HepG2 (cell line): ENCODE results near the gene SCT. TPM values are rescaled to one million over a fixed set of nuclear protein-coding genes. Genes with fewer than 3 reads are reported as not detected.
A peak's percentile ranks its signal among the peaks of the same experiment; 100 is the strongest.

ENCODE experiments used
- ATRX ChIP-seq: sonication (generic); formaldehyde crosslinking; IDR thresholded peaks from 2 replicates; pipeline ENCODE4 v1.4.0; 2020; ENCODE audit warnings: missing genetic modification reagents, borderline replicate concordance
- CAMTA2 ChIP-seq: sonication (generic); formaldehyde crosslinking; IDR thresholded peaks from 2 replicates; pipeline ENCODE4 v1.4.0; 2020; ENCODE audit warnings: mild to moderate bottlenecking, missing genetic modification reagents, borderline replicate concordance
- FOXA3 ChIP-seq: IDR thresholded peaks from 2 replicates; pipeline ENCODE4 v1.6.1; 2016; ENCODE audit warnings: missing genetic modification reagents, missing compliant biosample characterization
- ISL2 ChIP-seq: sonication (generic); formaldehyde crosslinking; IDR thresholded peaks from 2 replicates; pipeline ENCODE4 v1.5.0; 2020; ENCODE audit warnings: missing genetic modification reagents
- KLF11 ChIP-seq: IDR thresholded peaks from 2 replicates; pipeline ENCODE4 v1.6.1; 2016; ENCODE audit warnings: missing compliant biosample characterization
- MEF2D ChIP-seq: sonication (generic); formaldehyde crosslinking; IDR thresholded peaks from 2 replicates; pipeline ENCODE4 v1.5.1; 2020; ENCODE audit warnings: mild to moderate bottlenecking, missing genetic modification reagents
- MYPOP ChIP-seq: sonication (generic); formaldehyde crosslinking; IDR thresholded peaks from 2 replicates; pipeline ENCODE4 v1.8.1; 2023; ENCODE audit warnings: mild to moderate bottlenecking, moderate library complexity, missing genetic modification reagents
- PHF21A ChIP-seq: sonication (generic); formaldehyde crosslinking; IDR thresholded peaks from 2 replicates; pipeline ENCODE4 v1.5.0; 2020; ENCODE audit warnings: mild to moderate bottlenecking, missing genetic modification reagents
- RBM22 ChIP-seq: fragments of 200-400 bp; formaldehyde crosslinking; optimal IDR thresholded peaks from 2 replicates; pipeline ENCODE3; 2017; ENCODE audit warnings: mild to moderate bottlenecking, low read length, moderate library complexity
- REXO4 ChIP-seq: sonication (generic); formaldehyde crosslinking; IDR thresholded peaks from 2 replicates; pipeline ENCODE4 v1.8.0; 2022; ENCODE audit warnings: missing genetic modification reagents, mild to moderate bottlenecking, borderline replicate concordance
- RFX1 ChIP-seq: fragments of 450-650 bp; IDR thresholded peaks from 2 replicates; pipeline ENCODE4 v1.6.1; 2017
- RFXANK ChIP-seq: IDR thresholded peaks from 2 replicates; pipeline ENCODE4 v1.6.1; 2016
- SMAD1 ChIP-seq: sonication (generic); formaldehyde crosslinking; IDR thresholded peaks from 2 replicates; pipeline ENCODE4 v1.4.0; 2020; ENCODE audit warnings: missing genetic modification reagents, low read depth, mild to moderate bottlenecking, borderline replicate concordance
- SP1 ChIP-seq, 2 experiments: fragments of 450-650 bp in 1 of 2; sonication (generic) in 1 of 2; formaldehyde crosslinking in 1 of 2; IDR thresholded peaks; 2 replicates each; pipeline versions ENCODE4 v1.4.0 to v1.6.1; 2016 to 2020; ENCODE audit warnings: missing genetic modification reagents in 1 of 2
- SP140L ChIP-seq: sonication (generic); formaldehyde crosslinking; IDR thresholded peaks from 2 replicates; pipeline ENCODE4 v1.4.0; 2020; ENCODE audit warnings: missing genetic modification reagents, borderline replicate concordance
- THAP9 ChIP-seq: sonication (generic); formaldehyde crosslinking; IDR thresholded peaks from 2 replicates; pipeline ENCODE4; 2020; ENCODE audit warnings: missing genetic modification reagents, mild to moderate bottlenecking, borderline replicate concordance
- TOPORS ChIP-seq: sonication (generic); formaldehyde crosslinking; IDR thresholded peaks from 2 replicates; pipeline ENCODE4 v1.8.0; 2023; ENCODE audit warnings: mild to moderate bottlenecking, missing genetic modification reagents
- ZBTB21 ChIP-seq: sonication (generic); formaldehyde crosslinking; IDR thresholded peaks from 2 replicates; pipeline ENCODE4 v1.4.0; 2020; ENCODE audit warnings: missing genetic modification reagents
- ZBTB25 ChIP-seq: IDR thresholded peaks from 2 replicates; pipeline ENCODE4 v1.6.1; 2018; ENCODE audit warnings: missing genetic modification reagents
- ZBTB8A ChIP-seq: sonication (generic); formaldehyde crosslinking; IDR thresholded peaks from 2 replicates; pipeline ENCODE4 v1.4.0; 2020; ENCODE audit warnings: mild to moderate bottlenecking, low read depth, missing genetic modification reagents, borderline replicate concordance
- ZFP37 ChIP-seq: sonication (generic); formaldehyde crosslinking; IDR thresholded peaks from 2 replicates; pipeline ENCODE4 v1.4.0; 2020; ENCODE audit warnings: missing genetic modification reagents, borderline replicate concordance
- ZFX ChIP-seq: sonication (generic); formaldehyde crosslinking; IDR thresholded peaks from 2 replicates; pipeline ENCODE4 v1.4.0; 2020; ENCODE audit warnings: mild to moderate bottlenecking, low read depth, missing genetic modification reagents, moderate library complexity
- ZNF24 ChIP-seq: fragments of 450-650 bp; IDR thresholded peaks from 2 replicates; pipeline ENCODE4 v1.6.1; 2017; ENCODE audit warnings: antibody characterized with exemption, mild to moderate bottlenecking
- ZNF570 ChIP-seq: sonication (generic); formaldehyde crosslinking; IDR thresholded peaks from 2 replicates; pipeline ENCODE4 v1.4.0; 2020; ENCODE audit warnings: mild to moderate bottlenecking, missing genetic modification reagents, borderline replicate concordance
- polyA plus RNA-seq, 8 experiments: library from polyadenylated mRNA; depleted of rRNA in 3 of 8; stranded (reverse) in 7 of 8; unstranded in 1 of 8; fragments of >200 nt; fragmentation: Illumina TruSeq in 4 of 8; extraction: Trizol in 4 of 8; gene quantifications; 2 replicates each; pipeline versions ENCODE4 v1.2.1 to v1.2.3, GENCODE V29; 2011 to 2016; ENCODE audit warnings: low read depth in 4 of 8, missing spikeins in 1 of 8, mixed read lengths in 1 of 8; ENCODE audit not compliant: insufficient read depth in 1 of 8
- total RNA-seq, 5 experiments: library from RNA; depleted of rRNA; stranded (reverse); fragments of >200 nt; fragmentation: Illumina TruSeq; extraction: Trizol; gene quantifications; 2 replicates each; pipeline ENCODE4 v1.2.3, GENCODE V29; 2016; ENCODE audit warnings: low read depth in 1 of 5

Gene SCT
- total and polyA plus RNA-seq, 2 of the 13 experiments (the other 11 are each of a cell fraction or from before 2014, with no cell fraction given): not detected

DNA sequence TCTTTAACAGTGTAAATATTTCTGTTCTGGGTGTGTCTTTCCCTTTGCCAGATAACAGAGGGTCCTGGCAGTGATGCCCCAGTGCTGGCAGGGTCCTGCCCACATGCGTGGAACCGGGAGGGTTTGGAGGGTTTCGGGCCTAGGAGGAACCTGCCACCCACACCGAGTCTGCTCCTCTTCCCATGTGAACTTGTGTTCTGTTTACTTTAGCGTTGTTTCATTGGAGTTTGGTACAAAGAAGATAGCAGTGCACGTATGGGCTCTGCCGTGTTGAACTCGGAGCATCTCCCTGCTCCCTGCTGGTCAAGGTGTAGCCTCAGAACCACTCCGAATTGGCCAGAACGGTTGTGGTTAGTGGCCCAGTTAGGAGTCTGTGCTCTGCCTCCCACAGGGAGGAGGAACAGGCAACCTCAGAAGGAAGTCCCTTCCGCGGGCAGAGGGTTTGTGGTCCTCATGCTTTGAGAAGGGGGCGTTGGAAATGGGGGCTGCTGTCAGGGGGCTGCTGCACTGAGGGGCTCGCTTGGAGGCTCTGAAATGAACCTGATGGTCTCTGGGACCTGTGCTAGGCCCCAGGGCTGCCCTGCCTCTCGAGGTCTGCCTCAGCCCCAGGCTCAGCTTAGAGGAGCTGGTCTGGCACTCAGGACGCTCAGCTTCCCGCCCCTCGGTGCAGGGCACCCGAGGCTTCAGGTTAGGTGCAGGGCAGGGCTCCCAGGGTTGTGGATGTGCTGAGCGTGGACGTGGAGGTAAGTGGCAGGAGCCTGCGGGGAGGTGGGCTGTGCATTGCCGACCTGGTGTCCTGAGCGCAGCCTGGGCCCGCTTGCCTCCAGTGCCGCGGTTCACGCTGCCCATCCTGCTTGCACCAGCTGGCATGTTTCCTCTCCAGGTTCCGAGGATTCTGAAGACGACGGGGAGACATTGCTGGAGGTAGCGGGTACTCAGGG lies 40.3 kb downstream of the SCT start (continued):
- TF ChIP-seq ATRX: no peak
- no peak for TF ChIP-seq ZBTB8A (CRISPR knock-in tag)
- TF ChIP-seq MYPOP (CRISPR knock-in tag): 0 out of 2 replicates have a peak, but pooled peaks have one; percentile 8
- TF ChIP-seq KLF11 (CRISPR knock-in tag): no peak
- TF ChIP-seq RFXANK: no peak
- TF ChIP-seq ISL2 (CRISPR knock-in tag): no peak
- TF ChIP-seq ZFP37 (CRISPR knock-in tag): no peak
- TF ChIP-seq ZNF24: no peak
- no peak for TF ChIP-seq TOPORS (CRISPR knock-in tag)
- TF ChIP-seq ZFX (CRISPR knock-in tag): peak; percentile 59; the same call in 1 of the 2 replicates
- TF ChIP-seq FOXA3 (CRISPR knock-in tag): peak; percentile 63
- TF ChIP-seq ZNF570: no peak
- TF ChIP-seq MEF2D (CRISPR knock-in tag): no peak
- peak; percentile 43 for TF ChIP-seq RBM22
- TF ChIP-seq THAP9: no peak
- no peak for TF ChIP-seq RFX1
- no peak for TF ChIP-seq PHF21A (CRISPR knock-in tag)
- no peak for TF ChIP-seq ZBTB21
- TF ChIP-seq SMAD1: no peak
- TF ChIP-seq SP1 (IDR thresholded peaks at IDR 0.05): no peak
- no peak for TF ChIP-seq SP1 (CRISPR knock-in tag; IDR thresholded peaks at IDR 0.05)
- no peak for TF ChIP-seq ZBTB25 (CRISPR knock-in tag)
- no peak for TF ChIP-seq REXO4 (CRISPR knock-in tag)
- TF ChIP-seq CAMTA2 (CRISPR knock-in tag): no peak
- no peak for TF ChIP-seq SP140L (CRISPR knock-in tag)
